ENCODE data around the gene DOK7. TPM values are rescaled to one million over a fixed set of nuclear protein-coding genes. Genes with fewer than 3 reads are reported as not detected.
"Not testable (repeated sequence)": the region's sequence is repeated elsewhere in the genome, so short reads cannot be mapped to it uniquely, and the experiment has no call there.

The DOK7 gene
- total RNA-seq, 1 experiment from 2014 or later = not detected

GRCh38 chr4:3532751-3533422, 69.8 kb downstream of the DOK7 start:
- peak; percentile 3 for DNase-seq (ENCODE audit: low read depth)

DNA sequence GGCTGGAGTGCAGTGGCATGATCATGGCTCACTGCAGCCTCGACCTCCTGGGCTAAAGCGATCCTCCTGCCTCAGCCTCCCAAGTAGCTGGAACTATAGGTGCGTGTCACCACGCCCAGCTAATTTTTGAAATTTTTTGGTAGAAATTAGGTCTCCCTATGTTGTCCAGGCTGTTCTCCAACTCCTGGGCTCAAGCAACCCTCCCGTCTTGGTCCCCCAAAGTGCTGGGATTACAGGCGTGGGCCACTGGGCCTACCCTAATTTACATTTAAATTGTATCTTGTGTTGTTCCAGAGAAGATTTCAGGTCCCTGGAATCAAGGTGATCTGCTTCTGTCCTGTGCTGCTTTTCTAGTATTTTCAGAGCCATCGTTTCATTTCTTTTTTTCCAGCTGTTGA, 70.3 kb downstream of the DOK7 start:
- DNase-seq (ENCODE audit: low read depth) = no peak

GRCh38 chr4:3535812-3536211, 72.7 kb downstream of the DOK7 start:
- DNase-seq (ENCODE audit: low read depth) = not testable (repeated sequence)

- not testable (repeated sequence) for DNase-seq (ENCODE audit: low read depth)
Observed at GRCh38 chr4:3538906-3539305, 75.8 kb downstream of the DOK7 start.

GRCh38 chr4:3543415-3543814, 80.3 kb downstream of the DOK7 start:
- not testable (repeated sequence) for DNase-seq (ENCODE audit: low read depth)

Other genes starting within 250 kb of the DOK7 start
- 0.10 and 0.12 TPM in 2 replicates for gene MSANTD1, start 214.1 kb upstream of the DOK7 start, total RNA-seq (2014; rRNA removed; shearing (Covaris generic))
- gene RGS12, start 170.3 kb upstream of the DOK7 start, total RNA-seq (2014; rRNA removed; shearing (Covaris generic)) = 7.6 and 9.2 TPM in 2 replicates
- not detected in 2 replicates for gene HGFAC, start 21.3 kb upstream of the DOK7 start, total RNA-seq (2014; rRNA removed; shearing (Covaris generic))
- 50.0 and 87.4 TPM in 2 replicates for gene LRPAP1, start 69.1 kb downstream of the DOK7 start, total RNA-seq (2014; rRNA removed; shearing (Covaris generic))